Activated naive CD8-positive, alpha-beta T cell treated with anti-CD3 and anti-CD28 coated beads for 36 hours (primary cell): Measurements from ENCODE around the gene RAB11FIP2. TPM values are rescaled to one million over a fixed set of nuclear protein-coding genes. Genes with fewer than 3 reads are reported as not detected.

ENCODE experiments used
- DNase-seq: peaks from one replicate; pipeline ENCODE4 v3.0.0; 2021
- H3K27ac Mint-ChIP-seq: one replicate; pipeline ENCODE4 v1.8.0; 2022; ENCODE audit warnings: mild to moderate bottlenecking, moderate library complexity, mixed read lengths
- H3K27me3 Mint-ChIP-seq: one replicate; pipeline ENCODE4 v1.8.0; 2022; ENCODE audit warnings: mild to moderate bottlenecking, mixed read lengths
- H3K36me3 Mint-ChIP-seq: one replicate; pipeline ENCODE4 v1.8.0; 2021; ENCODE audit warnings: mild to moderate bottlenecking, mixed read lengths
- H3K4me1 Mint-ChIP-seq: one replicate; pipeline ENCODE4 v1.8.0; 2021; ENCODE audit warnings: mixed read lengths
- H3K4me3 Mint-ChIP-seq: one replicate; pipeline ENCODE4 v1.8.0; 2022; ENCODE audit warnings: mild to moderate bottlenecking, moderate library complexity, mixed read lengths
- H3K9me3 Mint-ChIP-seq: one replicate; pipeline ENCODE4 v1.8.0; 2022; ENCODE audit warnings: mixed read lengths
- total RNA-seq, 2 experiments: library from RNA; stranded (reverse); gene quantifications; one replicate each; pipeline ENCODE4 v1.2.3, GENCODE V29; 2021

RAB11FIP2 gene
- total RNA-seq, 2 experiments from 2014 or later: 8.5 to 9.9 TPM

DNA sequence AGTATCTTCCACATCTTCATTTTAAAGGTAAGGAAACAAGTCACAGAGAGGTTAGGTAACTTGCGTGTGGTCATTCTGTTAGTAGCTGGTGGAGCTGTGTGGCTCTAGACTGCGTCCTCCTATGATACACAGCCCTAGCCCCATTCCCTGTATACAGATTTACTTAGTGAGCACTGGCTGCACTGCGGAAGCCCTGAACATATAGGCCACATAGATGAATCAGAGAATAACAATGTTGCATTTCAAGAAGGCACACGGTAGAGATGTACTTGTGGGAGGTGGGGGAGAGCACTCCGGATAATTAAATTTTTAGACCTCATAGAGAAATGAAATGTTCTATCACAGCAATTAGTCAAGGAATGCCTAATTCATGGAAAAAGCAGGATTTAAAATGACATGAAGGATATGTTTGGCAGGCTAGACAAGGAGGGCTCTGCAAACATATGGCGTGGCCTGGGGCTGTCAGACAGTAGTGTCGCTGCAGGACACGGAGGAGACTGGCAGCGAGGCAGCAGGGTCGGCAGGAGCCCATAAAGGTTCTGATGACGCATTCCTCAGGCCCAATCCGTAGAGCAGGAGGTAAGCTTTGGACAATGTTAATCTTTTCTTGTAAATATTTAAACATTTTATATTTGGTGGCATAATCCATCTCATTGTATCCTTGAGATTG, 29.5 kb downstream of the RAB11FIP2 start:
- Mint-ChIP-seq H3K9me3 (no peaks in the 10 kb centered on the region), H3K27me3 (no peaks in the 10 kb centered on the region), H3K27ac (no peak overlapping the region), H3K36me3 (no peaks in the 10 kb centered on the region), H3K4me1 (no peaks in the 10 kb centered on the region), H3K4me3 (no peak overlapping the region)
- no peak for DNase-seq

DNA sequence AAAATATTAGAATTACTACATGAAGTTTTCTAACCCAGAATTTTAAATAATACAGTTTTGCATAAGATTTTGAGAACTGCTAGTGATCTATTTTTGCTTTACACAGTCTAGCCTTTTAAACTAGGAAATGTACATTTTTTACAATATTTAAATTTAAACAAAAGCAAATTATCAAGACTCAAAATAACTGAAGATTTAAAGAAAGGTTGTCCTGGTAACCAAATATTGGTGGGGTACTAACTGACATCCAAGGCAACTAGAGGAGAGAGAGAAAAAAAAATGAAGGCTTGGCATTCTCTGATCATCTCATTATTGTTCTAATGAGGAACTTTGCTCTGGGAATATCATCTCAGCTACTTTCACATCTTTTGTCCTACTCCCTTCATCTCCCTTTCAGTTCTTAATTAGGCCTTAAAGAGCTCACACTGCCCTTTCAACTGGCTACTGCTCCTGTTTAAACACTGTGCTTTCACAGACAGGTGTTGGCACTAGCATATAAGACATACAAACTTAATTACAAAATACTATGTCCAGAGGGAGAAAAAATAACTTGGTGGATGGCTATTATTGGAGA, 33.7 kb downstream of the RAB11FIP2 start:
- no peak for DNase-seq
- Mint-ChIP-seq H3K27ac (no peak overlapping the region), H3K27me3 (no peaks in the 10 kb centered on the region), H3K4me1 (peaks cover 5% of the 10 kb centered on the region), H3K36me3 (peaks cover 12% of the 10 kb centered on the region), H3K4me3 (no peak overlapping the region), H3K9me3 (no peaks in the 10 kb centered on the region)

- no peaks in the 10 kb centered on the region for H3K27me3 Mint-ChIP-seq
- no peaks in the 10 kb centered on the region for H3K9me3 Mint-ChIP-seq
- H3K4me1 Mint-ChIP-seq: peaks cover 5% of the 10 kb centered on the region
- DNase-seq: no peak
- no peak overlapping the region for H3K4me3 Mint-ChIP-seq
- H3K36me3 Mint-ChIP-seq: peaks cover 22% of the 10 kb centered on the region
- H3K27ac Mint-ChIP-seq: no peak overlapping the region
Observed at GRCh38 chr10:118007773-118008172, 39.0 kb downstream of the RAB11FIP2 start.

DNA sequence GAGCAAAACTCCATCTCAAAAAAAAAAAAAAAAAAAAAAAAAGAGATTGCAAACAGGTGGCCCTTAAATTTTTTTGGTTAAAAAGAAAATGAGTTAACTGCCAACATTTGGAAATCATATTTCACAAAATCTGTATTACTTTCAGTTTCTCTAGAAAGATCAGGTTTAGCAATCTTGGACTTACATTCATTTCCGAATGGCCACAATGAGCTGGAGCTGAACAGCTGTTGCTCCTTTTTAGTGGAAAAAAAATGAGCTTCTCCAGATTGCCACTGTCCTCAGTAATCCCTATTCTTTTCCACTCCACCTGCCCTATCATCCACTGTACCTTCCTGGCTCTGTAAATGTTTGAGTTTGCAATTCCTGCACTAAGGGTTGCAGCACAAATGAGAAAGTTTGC, 43.6 kb downstream of the RAB11FIP2 start:
- Mint-ChIP-seq H3K4me1 (peaks cover 5% of the 10 kb centered on the region), H3K27ac (no peak overlapping the region), H3K9me3 (no peaks in the 10 kb centered on the region), H3K4me3 (no peak overlapping the region), H3K36me3 (peaks cover 34% of the 10 kb centered on the region), H3K27me3 (no peaks in the 10 kb centered on the region)
- DNase-seq: no peak

DNA sequence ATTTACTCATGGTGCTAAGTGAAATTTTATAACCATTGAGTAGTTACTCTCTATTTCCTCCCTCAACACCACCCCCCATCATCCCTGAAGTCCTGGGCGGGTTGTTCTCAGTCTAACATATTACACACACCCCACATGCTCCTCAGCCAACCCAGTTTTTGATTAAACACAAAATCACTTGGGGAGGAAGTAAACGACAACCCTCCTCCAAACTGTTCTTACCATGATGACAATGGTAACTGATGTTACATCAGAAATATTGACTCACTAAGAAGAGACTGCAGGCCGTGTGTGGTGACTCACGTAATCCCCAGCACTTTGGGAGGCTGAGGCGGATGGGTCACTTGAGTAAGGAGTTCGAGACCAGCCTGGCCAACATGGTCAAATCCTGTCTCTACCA, 44.2 kb downstream of the RAB11FIP2 start:
- H3K4me1 Mint-ChIP-seq: peaks cover 5% of the 10 kb centered on the region
- peaks cover 37% of the 10 kb centered on the region for H3K36me3 Mint-ChIP-seq
- H3K4me3 Mint-ChIP-seq: no peak overlapping the region
- no peaks in the 10 kb centered on the region for H3K9me3 Mint-ChIP-seq
- no peaks in the 10 kb centered on the region for H3K27me3 Mint-ChIP-seq
- H3K27ac Mint-ChIP-seq: peak overlapping the region; percentile 83
- peak; percentile 12 for DNase-seq

- Mint-ChIP-seq H3K4me3 (no peak overlapping the region), H3K9me3 (no peaks in the 10 kb centered on the region), H3K27me3 (no peaks in the 10 kb centered on the region), H3K36me3 (peaks cover 49% of the 10 kb centered on the region), H3K27ac (no peak overlapping the region), H3K4me1 (peaks cover 4% of the 10 kb centered on the region)
- DNase-seq: no peak
Observed at GRCh38 chr10:117997673-117998072, 49.1 kb downstream of the RAB11FIP2 start.

DNA sequence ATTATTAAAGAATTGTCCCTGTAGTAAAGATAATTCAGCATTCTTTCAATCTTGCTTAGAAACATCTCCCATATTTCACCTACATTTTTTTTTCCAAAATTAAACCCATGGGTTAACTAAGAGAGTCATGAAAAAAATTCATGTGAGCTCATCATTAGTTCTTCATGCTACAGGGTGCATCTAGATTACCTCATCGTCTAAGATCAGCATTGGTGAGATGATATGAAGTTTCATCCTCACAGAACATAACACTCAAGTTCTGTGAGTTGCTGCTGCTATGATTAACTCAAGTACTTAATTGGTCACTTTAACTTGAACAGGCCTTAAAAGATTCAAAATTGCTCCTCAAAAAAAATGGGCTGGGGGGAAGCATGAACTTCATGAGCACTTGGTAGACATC, 50.0 kb downstream of the RAB11FIP2 start:
- Mint-ChIP-seq H3K27ac (no peak overlapping the region), H3K27me3 (no peaks in the 10 kb centered on the region), H3K36me3 (peaks cover 48% of the 10 kb centered on the region), H3K9me3 (no peaks in the 10 kb centered on the region), H3K4me1 (no peaks in the 10 kb centered on the region), H3K4me3 (no peak overlapping the region)
- no peak for DNase-seq

GRCh38 chr10:117994771-117995170, 52.0 kb downstream of the RAB11FIP2 start:
- H3K9me3 Mint-ChIP-seq: peaks cover 2% of the 10 kb centered on the region

DNA sequence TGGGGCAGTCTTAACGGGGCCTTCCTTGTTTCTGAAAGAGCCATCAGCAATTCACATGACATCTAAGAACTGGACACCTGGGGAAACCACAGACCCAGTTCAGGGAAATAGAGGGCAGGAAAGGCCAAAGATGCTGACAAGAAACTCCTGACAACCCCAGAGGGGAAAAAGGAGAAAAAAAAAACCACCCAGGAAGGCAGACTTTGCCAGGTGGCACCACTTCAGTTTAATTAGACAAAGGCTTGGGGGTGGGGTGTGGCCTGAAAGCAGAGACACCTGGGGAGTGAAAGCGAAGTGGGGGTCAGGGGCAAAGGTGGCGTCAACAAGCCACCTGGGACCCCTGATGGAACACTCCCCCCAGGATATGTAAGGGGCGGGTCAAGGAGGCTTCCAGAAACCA, 53.6 kb downstream of the RAB11FIP2 start:
- no peak for DNase-seq
- Mint-ChIP-seq H3K36me3 (peaks cover 32% of the 10 kb centered on the region), H3K4me1 (no peaks in the 10 kb centered on the region), H3K27ac (no peak overlapping the region), H3K9me3 (peaks cover 5% of the 10 kb centered on the region), H3K27me3 (no peaks in the 10 kb centered on the region), H3K4me3 (no peak overlapping the region)

More at GRCh38 chr10:117994771-117995170, 52.0 kb downstream of the RAB11FIP2 start:
- DNase-seq: no peak
- no peak overlapping the region for H3K27ac Mint-ChIP-seq
- H3K27me3 Mint-ChIP-seq: no peaks in the 10 kb centered on the region
- peaks cover 38% of the 10 kb centered on the region for H3K36me3 Mint-ChIP-seq
- no peak overlapping the region for H3K4me3 Mint-ChIP-seq
- H3K4me1 Mint-ChIP-seq: no peaks in the 10 kb centered on the region

- Mint-ChIP-seq H3K9me3 (peaks cover 15% of the 10 kb centered on the region), H3K27ac (no peak overlapping the region), H3K4me3 (no peak overlapping the region), H3K27me3 (no peaks in the 10 kb centered on the region), H3K36me3 (peaks cover 28% of the 10 kb centered on the region), H3K4me1 (no peaks in the 10 kb centered on the region)
- no peak for DNase-seq
Observed at GRCh38 chr10:117991701-117992100, 55.0 kb downstream of the RAB11FIP2 start.

- H3K27ac Mint-ChIP-seq: no peak overlapping the region
- H3K4me1 Mint-ChIP-seq: no peaks in the 10 kb centered on the region
- H3K36me3 Mint-ChIP-seq: peaks cover 19% of the 10 kb centered on the region
- no peaks in the 10 kb centered on the region for H3K27me3 Mint-ChIP-seq
- DNase-seq: no peak
- H3K4me3 Mint-ChIP-seq: no peak overlapping the region
- peaks cover 20% of the 10 kb centered on the region for H3K9me3 Mint-ChIP-seq
Observed at GRCh38 chr10:117989962-117990361, 56.8 kb downstream of the RAB11FIP2 start.

DNA sequence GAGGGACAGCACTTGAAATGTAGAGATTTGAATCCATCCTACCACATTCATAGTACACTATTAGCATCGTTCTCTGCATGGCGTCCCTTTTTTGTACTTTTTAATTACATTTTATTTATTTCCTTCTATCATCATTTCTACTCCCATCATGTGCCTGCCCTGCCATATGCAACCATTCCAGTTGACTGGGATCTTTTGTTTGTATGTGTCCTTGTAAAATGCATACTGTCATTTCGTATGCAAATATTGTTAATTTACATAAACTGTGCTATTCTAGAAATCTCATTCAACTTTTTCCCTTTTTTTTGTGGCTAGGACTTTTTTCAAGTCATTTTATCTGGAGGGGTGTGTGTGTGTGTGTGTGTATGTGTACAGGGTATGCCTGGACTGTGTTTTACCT, 57.9 kb downstream of the RAB11FIP2 start:
- peaks cover 20% of the 10 kb centered on the region for H3K9me3 Mint-ChIP-seq
- H3K4me3 Mint-ChIP-seq: no peak overlapping the region
- peaks cover 16% of the 10 kb centered on the region for H3K36me3 Mint-ChIP-seq
- no peaks in the 10 kb centered on the region for H3K27me3 Mint-ChIP-seq
- DNase-seq: no peak
- no peak overlapping the region for H3K27ac Mint-ChIP-seq
- H3K4me1 Mint-ChIP-seq: no peaks in the 10 kb centered on the region

GRCh38 chr10:117987244-117987909, 59.4 kb downstream of the RAB11FIP2 start:
- DNase-seq: no peak
- Mint-ChIP-seq H3K4me3 (no peak overlapping the region), H3K36me3 (peaks cover 13% of the 10 kb centered on the region), H3K9me3 (peaks cover 20% of the 10 kb centered on the region), H3K27me3 (peaks cover 3% of the 10 kb centered on the region), H3K4me1 (no peaks in the 10 kb centered on the region), H3K27ac (no peak overlapping the region)

DNA sequence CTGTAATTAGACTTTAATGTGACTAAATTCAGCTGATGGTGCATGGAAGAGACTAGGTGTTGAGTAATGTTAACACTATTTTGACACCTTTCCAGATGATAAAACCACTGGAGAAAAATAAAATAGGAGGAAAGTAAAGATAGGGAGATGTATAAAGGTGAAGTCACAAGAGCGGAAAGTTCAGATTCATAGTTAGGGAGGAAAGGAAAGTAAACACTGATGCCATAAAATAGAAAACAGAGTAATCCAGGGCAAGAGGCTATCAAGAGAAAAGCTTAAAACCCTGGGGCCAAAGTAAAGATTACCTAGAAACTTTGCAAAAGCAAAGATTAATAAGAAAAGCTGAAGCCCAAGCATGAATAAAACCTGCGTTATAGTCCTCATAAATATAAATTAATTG, 62.8 kb downstream of the RAB11FIP2 start:
- peaks cover 17% of the 10 kb centered on the region for H3K9me3 Mint-ChIP-seq
- peaks cover 8% of the 10 kb centered on the region for H3K36me3 Mint-ChIP-seq
- no peak overlapping the region for H3K4me3 Mint-ChIP-seq
- H3K27me3 Mint-ChIP-seq: peaks cover 3% of the 10 kb centered on the region
- H3K27ac Mint-ChIP-seq: no peak overlapping the region
- no peak for DNase-seq
- H3K4me1 Mint-ChIP-seq: no peaks in the 10 kb centered on the region

- peaks cover 3% of the 10 kb centered on the region for H3K27me3 Mint-ChIP-seq
- H3K27ac Mint-ChIP-seq: no peak overlapping the region
- H3K36me3 Mint-ChIP-seq: peaks cover 2% of the 10 kb centered on the region
- H3K4me3 Mint-ChIP-seq: no peak overlapping the region
- H3K4me1 Mint-ChIP-seq: no peaks in the 10 kb centered on the region
- DNase-seq: no peak
- H3K9me3 Mint-ChIP-seq: peaks cover under 1% of the 10 kb centered on the region
Observed at GRCh38 chr10:117980755-117981702, 65.7 kb downstream of the RAB11FIP2 start.
